GM18907 (cell line): Measurements from ENCODE around the gene RASAL2.

Experiments
- ATAC-seq: cut with Tn5 transposase; IDR thresholded peaks from one replicate; pipeline ENCODE4 v1.9.1; 2021; ENCODE audit warnings: mild to moderate bottlenecking, moderate library complexity; ENCODE audit not compliant: unreplicated experiment

Gene RASAL2

DNA sequence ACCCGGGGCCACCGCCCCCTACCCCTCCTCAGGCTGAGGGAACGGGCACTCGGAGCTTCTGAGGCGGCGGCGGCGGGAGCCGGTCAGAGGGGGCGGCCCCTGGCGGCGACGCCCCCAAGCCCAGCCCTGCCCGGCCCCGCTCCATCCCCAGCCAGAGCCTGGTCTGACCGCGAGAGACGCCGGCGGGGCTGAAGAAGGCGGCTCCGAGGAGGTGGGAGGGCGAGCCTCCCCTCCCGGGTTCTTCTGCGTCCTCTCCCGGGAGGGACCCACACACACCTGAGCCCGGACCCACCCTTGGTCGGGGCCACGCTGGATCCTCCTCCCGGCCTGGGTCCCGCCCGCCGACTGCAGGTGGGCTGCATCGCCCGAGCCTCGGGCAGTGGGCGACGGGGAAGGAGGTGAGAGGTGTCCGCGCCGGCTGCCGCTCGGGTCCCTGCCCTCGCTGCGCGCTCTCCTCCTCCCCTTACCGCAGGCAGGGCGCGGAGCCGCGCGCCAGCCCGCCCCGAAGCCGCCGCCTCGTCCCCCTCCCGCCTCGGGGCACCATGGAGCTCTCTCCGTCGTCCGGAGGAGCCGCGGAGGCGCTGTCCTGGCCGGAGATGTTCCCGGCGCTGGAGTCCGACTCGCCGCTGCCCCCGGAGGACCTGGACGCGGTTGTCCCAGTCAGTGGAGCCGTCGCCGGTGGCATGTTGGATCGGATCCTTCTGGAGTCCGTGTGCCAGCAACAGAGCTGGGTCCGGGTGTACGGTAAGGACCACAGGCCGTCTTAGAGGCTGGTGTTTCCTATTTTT lies at the start of gene RASAL2:
Gene RASAL2, plus strand, starts transcription at position 154 of the 788 bp plus-strand sequence. Its CDS starts 389 bp downstream, at position 543.
- ATAC-seq = peak; percentile 62

DNA sequence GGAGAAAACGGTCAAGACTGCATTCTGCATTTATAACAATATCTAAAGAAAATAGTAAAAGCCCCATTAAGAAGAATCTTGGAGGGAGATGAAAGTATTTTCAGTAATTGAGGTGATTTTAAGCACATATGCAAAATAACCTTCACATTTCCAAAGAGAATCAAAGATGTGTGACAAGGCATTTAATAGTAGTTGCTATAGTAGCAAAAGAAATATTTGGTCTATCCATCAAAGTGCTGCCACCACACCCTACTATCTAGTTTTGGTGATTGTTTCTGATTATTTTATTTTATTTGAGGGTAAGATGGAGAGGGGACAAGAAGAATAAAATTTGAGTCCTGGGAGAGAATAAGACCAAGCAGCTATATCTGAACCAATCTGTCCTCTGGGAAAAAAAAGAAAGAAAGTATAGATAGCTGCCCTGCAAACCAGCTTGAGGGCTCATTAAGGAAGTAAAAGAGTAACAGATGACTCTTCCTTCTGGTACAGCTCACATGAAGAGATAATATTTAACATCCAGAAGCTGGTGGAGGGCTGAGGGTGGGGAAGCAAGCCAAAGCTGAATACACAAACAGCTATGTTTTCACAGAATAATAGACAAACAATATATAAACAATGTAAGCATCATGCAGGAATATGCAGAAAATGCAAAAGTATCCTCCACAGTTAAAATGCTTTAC lies 47.2 kb upstream of the RASAL2 start:
- ATAC-seq = no peak

- no peak for ATAC-seq
Measured at GRCh38 chr1:178047403-178048093, 46.4 kb upstream of the RASAL2 start.

- ATAC-seq = no peak
Measured at GRCh38 chr1:178048426-178048825, 45.5 kb upstream of the RASAL2 start.

DNA sequence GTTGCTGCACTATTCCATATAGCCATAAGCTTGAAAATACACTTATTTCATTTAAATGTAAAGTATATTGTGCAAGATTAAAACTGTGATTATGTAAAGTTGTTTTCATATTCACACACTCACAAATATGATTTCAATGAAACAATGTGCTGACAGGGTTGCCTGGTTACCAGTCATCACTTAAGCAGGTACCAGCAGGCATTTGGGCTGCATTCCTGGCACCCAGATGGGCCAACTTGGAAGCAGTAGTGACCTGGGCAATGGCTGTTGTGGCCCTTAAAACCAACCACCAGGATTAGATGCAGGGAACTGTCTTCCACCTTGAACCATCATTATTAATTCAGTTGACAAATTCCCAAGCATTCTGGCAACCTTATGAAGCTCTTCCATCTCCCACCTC lies 45.0 kb upstream of the RASAL2 start:
- no peak for ATAC-seq

DNA sequence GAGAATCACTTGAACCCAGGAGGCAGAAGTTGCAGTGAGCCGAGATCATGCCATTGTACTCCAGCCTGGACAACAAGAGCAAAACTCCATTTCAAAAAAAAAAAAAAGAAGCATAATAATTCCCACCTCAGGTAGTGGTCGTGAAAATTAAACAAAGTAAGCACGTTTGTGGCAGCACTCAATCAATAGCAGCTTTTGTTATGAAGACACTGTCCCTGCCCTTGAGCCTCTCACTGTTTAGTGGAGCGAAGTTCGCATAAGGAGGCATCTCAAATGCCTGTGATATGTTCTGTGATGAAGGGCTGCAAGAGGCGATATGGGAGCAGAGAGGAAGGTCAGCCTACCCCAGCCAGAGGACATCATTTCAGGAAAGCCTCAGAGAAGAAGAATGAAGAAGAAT lies 43.8 kb upstream of the RASAL2 start:
- no peak for ATAC-seq

DNA sequence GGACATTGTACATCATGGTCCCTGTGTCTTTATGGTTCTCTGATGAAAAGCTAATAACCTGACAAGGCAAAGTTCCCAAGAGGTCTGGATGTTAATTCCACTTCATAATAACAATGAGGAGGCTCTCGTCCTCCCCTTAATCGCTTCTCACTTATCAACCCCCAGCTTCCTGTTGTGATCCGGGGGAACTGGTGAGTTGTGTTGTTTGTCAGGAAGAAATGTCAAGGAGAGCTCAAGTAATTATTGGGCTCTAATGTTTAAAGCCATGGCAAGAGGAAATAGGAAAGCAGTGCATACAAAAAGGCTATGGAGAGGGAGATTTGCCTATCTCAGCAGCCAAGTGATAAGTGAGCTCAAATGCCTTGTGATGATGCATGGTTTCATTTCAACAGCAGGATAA lies 42.8 kb upstream of the RASAL2 start:
- ATAC-seq = no peak

DNA sequence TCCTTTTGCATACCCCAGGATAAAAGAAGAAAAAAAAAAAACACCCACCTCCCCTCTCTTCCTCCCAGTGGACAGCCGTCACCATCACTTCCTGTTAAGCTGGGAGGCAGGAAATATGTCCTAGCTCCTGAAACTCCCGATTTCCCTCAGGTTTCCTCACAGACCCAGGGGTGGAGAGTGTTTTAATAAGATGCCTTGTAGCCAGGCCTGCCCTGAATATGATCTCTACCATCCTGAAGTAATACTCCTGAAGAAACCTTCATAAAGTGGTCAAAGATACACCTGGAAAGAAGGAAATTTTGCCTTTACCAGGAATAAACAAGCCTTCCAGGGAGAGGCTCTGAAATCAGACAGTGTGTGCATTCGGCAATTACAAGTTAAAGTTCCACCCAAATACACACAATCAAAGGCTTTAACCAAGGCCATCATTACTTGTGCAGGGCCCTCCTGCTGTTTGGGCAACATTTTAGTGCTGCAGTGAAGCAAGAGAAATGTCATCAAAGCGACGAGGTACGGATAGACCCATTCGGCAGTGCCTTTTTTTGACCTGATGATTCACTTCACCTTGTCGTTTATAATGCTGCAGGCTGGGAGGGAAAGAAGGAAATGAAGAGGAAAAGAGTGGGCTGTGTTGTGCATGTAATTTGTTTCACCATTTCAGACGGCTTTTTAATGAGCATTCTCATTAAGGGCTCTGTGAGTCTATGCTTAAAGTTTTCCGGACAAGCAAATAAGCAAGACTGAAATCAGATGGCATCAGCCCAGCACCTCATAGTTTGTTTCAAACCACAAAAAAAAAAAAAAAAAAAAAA lies 41.0 kb upstream of the RASAL2 start:
- ATAC-seq = no peak

DNA sequence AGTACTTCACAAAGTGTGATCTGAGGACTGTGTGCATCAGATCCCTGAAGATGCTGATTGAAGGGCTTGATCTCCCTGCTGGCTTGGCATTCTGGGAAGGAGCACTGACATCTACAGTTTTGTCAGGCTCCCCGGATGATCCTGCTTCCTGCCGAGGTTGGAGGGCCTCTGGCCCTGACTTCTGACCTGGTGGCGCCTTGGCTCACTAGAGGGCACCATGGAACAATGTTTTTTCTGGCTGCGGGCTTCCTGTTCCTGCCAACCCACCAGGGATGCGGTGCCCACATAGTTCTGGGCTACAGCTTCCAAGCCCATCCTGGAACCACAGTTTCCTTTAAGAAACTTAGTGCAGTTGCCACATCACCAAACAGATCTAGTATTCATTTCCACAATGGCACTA lies 38.8 kb upstream of the RASAL2 start:
- no peak for ATAC-seq

GRCh38 chr1:178055779-178056471 lies 38.0 kb upstream of the RASAL2 start:
- peak; percentile 93 for ATAC-seq

GRCh38 chr1:178057141-178057765 lies 36.7 kb upstream of the RASAL2 start:
- no peak for ATAC-seq

- no peak for ATAC-seq
Measured at GRCh38 chr1:178057912-178058534, 35.9 kb upstream of the RASAL2 start.

GRCh38 chr1:178060789-178061556 lies 32.9 kb upstream of the RASAL2 start:
- no peak for ATAC-seq

- no peak for ATAC-seq
Measured at GRCh38 chr1:178061620-178062019, 32.3 kb upstream of the RASAL2 start.

DNA sequence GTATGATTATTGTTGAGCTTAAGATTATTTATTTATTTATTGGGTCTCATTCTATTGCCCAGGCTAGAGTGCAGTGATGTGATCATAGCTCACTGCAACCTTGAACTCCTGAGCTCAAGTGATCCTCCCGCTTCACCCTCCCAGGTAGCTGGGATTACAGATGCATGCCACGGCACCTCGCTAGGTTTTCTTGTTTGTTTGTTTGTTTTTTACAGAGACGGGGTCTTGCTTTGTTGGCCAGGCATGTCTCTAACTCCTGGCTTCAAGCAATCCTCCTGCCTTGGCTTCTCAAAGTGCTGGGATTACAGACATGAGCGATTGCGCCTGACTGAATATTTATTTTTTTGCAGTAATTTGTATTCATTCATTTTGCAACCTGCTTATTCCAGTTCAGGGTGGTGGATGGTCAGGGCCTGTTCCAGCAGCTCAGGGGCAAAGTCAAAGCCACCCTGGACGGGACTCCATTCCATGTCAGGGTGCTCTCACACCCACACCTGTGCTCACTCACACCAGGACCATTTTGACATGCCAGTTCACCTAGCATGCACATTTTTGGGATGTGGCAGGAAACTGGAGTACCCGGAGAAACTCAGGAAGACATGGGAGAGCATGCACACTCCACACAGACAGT lies 29.6 kb upstream of the RASAL2 start:
- ATAC-seq = no peak

GRCh38 chr1:178065250-178065649 lies 28.7 kb upstream of the RASAL2 start:
- ATAC-seq = no peak

DNA sequence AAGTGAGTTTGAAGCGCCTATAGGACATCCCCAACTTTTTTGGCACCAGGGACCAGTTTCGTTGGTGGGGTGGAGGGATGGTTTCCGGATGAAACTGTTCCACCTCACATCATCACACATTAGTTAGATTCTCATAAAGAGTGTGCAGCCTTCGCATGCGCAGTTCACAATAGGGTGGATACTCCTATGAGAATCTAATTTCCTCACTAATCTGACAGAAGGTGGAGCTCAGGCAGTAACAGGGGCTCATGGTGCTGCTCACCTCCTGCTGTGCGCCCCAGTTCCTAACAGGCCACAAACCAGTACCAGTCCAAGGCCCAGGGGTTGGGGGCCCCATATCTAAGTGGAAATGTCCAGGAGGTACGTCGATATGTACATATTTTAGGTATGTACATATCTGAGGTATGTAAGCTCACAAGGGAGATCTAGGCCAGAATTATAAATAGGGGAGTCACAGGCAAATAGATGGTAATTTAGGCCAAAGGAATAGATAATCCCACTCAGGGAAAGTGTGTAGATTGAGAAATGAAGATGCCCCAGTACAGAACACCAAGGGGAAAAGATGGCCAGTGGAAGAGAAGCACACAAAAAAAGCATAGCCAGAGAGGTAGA lies 27.5 kb upstream of the RASAL2 start:
- ATAC-seq = peak; percentile 12
